NCI-H146 (cell line): ENCODE data around the gene SPINK13.
"Not testable (repeated sequence)": the region's sequence is repeated elsewhere in the genome, so short reads cannot be mapped to it uniquely, and the experiment has no call there.

Experiments
- DNase-seq: peaks from one replicate; lab custom pipeline; 2025; lab: John Stamatoyannopoulos, UW

The SPINK13 gene, protein sequence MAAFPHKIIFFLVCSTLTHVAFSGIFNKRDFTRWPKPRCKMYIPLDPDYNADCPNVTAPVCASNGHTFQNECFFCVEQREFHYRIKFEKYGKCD

DNA sequence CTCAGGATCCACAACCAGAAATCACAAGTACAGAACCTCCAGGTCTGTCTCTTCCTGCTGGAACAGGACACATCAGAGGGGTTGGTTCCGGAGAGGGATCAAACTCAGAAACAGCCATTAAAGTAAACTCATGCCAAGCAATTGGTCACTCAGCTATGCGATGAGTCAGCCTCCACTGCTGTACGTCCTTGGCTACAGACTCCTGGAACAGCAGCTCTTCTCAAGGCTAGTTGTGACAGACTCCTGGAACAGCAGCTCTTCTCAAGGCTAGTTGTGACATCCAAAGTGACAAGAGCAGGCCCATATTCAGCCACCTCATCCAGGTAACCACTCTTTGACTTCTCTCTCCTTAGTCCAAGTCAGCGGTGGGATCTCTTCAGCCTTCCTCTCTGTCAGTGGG lies at the start of gene SPINK13:
Gene SPINK13 (plus strand): TSS at position 229 of the 400 bp plus-strand sequence. CDS start 1,279 bp downstream, outside the sequence.
- DNase-seq = no peak

GRCh38 chr5:148221508-148221907 lies 47.1 kb upstream of the SPINK13 start:
- no peak for DNase-seq

DNA sequence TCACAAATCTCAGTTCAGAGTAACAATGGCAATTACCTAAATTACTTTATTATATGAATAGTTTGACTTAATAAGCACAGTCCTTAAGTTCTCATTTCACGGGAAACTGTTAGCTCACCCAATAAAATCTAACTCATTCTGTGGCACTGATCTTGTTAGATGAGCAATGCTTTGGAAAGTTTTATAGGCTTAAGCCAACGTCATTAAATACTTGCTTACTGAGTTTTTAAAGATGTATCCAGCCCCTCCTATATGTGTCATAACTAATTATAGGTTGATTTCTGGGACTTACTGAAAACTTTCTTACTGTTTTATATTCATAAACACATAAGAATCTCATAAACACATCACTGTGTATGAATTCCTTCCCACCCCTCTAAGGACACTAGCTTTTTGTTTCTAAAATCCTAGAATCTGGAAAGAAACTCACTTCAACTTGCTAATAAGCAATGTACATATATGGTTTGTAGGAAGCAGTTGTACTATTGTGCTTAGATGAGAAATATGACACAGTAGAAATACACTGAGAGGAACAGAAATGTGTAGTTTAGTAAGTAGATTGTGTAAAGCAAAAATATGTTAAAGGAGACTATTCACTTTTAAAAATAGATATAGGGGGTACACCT lies 44.4 kb upstream of the SPINK13 start:
- DNase-seq = no peak

DNA sequence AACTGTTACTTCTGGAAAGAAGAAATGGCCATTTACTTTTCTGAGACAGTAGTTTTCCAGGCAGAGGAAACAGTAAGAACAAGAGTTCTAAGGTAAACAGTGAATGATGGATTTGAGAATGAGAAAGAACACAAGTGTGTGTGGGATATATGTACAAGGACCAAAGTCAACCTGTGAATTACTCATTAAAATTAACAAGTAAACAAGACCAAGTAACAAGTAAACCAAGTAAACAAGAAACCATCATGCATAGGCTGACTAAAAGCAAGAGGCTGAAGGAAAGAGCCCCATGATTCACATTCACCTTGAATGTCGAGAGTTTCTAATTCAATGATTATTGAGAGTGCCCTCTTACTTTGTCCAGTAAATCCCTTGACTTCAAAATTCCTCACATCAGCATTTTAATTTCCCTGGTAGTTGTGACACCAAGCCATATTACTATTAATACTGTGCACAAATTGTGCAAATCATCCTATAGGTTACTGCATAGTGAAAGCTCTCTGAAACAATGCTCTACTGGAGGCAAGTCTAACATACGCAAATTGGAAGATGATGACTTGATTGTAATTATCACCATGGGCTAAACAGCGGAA lies 40.1 kb upstream of the SPINK13 start:
- DNase-seq = no peak

- no peak for DNase-seq
These were observed 38.8 kb upstream of the SPINK13 start for GRCh38 chr5:148229840-148230239.

DNA sequence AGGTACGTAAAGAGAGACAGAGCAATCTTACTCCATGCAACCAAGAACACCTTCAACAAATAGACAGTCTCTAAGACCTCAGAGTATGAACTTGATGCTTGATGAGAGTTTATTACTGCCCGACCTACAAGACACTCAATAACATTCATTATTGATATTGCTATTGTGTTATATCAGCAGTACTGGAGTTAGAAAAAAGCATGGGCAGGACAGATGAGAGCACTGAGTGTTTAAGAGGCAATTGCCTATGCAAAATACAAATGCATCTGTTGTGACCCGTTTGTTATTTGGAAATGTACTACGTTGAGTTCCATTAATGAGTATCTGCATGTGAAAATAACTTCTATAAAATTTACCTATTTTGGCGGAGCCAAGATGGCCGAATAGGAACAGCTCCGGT lies 38.4 kb upstream of the SPINK13 start:
- DNase-seq = peak; percentile 2

GRCh38 chr5:148237785-148238417 lies 30.7 kb upstream of the SPINK13 start:
- DNase-seq = no peak

- no peak for DNase-seq
These were observed 30.2 kb upstream of the SPINK13 start, which contains the start of gene MARCOL for GRCh38 chr5:148238418-148238794. Gene MARCOL, plus strand, starts transcription at chr5:148238525. Its CDS starts 73 bp downstream, at chr5:148238598.

DNA sequence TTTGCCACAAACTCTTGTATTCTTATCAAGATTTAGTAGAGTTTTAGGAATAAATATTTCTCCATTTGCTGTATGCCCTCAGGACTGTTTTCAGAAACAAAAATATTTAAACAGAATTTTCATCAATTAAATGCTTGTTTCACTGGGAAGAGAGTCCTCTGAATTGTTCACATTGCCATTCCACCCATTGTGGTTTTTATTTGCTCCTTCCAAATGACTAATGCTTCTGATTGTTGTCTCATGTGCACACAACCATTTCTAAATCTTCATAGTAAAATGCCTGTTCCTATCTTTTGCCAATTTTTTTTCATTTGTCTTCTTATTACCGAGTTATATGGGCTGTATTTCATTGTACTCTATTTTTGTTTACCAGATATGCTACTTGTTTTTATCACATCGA lies 19.7 kb upstream of the SPINK13 start:
- no peak for DNase-seq

- DNase-seq = no peak
These were observed 13.1 kb upstream of the SPINK13 start for GRCh38 chr5:148255456-148255855.

- DNase-seq = no peak
These were observed 9.3 kb upstream of the SPINK13 start for GRCh38 chr5:148259288-148259687.

DNA sequence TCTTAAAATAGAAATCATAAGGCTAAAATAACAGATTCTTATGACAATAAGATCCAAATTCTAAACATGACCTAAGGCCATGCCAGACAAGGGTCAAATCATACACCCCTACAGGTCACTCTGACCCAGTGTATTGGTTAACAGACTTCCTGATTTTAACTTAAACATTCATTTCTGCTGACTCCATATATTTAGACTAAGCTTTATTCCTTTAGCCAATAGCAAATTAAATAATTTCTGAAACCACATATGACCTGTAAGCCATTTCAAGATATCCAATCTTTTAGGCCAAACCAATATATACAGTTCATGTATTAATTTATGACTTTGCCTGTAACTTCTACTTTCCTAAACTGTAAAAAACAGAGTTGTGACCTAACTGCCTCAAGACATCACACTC lies 7.4 kb upstream of the SPINK13 start:
- DNase-seq = no peak

- DNase-seq = no peak
These were observed 632 bp upstream of the SPINK13 start for GRCh38 chr5:148267962-148268361.

- not testable (repeated sequence) for DNase-seq
These were observed 6.5 kb downstream of the SPINK13 start for GRCh38 chr5:148275129-148275528.

DNA sequence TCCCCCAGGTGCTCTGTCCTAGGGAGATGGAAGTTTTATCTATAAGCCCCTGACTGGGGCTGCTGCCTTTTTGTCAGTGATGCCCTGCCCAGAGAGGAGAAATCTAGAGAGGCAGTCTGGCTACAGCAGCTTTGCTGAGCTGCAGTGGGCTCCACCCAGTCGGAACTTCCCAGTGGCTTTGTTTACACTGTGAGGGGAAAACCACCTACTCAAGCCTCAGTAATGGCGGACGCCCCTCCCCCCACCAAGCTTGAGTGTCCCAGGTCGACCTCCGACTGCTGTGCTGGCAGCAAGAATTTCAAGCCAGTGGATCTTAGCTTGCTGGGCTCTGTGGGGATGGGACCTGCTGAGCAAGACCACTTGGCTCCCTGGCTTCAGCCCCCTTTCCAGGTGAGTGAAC lies 12.3 kb downstream of the SPINK13 start:
- peak; percentile 7 for DNase-seq

GRCh38 chr5:148281336-148281735 lies 12.7 kb downstream of the SPINK13 start:
- not testable (repeated sequence) for DNase-seq

- peak; percentile 46 for DNase-seq
These were observed 21.9 kb downstream of the SPINK13 start for GRCh38 chr5:148290271-148291195.

GRCh38 chr5:148297731-148298130 lies 29.1 kb downstream of the SPINK13 start:
- no peak for DNase-seq

DNA sequence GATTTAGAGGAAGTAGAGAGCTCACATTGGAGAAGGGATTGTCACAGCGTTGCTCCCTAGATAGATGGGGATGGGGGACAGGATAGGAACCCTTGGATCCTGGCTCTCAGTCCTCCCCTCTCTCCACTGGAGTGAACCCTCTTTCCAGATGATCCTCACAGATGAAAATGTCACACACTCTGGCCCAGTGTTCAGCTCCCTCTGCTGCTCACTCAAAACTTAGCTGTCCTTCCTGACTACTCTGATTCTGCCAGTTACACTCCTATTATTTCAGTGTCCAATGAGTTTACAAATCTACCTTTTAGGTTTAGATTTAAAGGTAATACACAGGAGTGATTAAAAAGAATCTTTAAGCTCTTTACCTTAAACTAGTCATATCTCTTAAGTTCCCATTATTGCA lies 37.9 kb downstream of the SPINK13 start:
- no peak for DNase-seq

DNA sequence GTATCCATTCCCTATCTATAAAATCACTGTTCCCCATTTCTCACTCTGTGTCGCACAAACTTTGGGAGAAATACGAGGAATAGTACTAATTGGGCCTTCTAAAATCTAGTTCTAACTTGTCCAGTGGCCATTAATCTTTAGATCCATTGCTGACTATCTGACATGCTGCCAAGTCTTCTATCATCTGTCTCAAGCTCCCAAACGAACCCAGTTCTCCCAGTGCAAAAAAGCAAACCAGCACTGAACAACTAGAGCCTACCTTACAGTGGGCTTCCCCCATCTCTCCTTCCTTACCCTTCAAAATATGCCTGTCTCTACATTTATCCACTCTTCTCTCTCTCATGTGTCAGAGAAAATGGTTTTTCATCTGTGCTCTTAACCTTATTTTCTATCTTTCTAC lies 40.4 kb downstream of the SPINK13 start:
- no peak for DNase-seq

DNA sequence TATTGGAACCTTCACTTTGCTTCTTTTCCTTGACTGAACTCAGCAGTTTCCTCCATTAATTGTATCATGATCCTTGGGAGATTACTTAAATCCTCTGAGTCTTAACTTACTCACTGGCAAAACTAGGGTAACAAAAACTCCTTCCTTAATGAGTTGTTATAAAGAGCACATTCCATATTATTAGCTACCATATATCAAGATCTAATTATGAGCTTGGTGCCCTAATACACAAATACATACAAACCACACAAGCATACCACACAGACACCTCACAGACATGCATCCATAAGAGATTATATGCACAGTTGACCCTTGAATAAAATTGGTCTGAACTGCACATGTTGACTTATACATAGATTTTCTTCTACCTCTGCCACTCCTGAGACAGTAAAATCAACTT lies 41.2 kb downstream of the SPINK13 start:
- DNase-seq = no peak

- DNase-seq = no peak
These were observed 42.9 kb downstream of the SPINK13 start for GRCh38 chr5:148311484-148311883.
